ENCODE data around the gene SLC36A2. TPM values are rescaled to one million over a fixed set of nuclear protein-coding genes. Genes with fewer than 3 reads are reported as not detected.

The SLC36A2 gene
- 0.16 TPM for total RNA-seq
- long read RNA-seq = 0 reads

DNA sequence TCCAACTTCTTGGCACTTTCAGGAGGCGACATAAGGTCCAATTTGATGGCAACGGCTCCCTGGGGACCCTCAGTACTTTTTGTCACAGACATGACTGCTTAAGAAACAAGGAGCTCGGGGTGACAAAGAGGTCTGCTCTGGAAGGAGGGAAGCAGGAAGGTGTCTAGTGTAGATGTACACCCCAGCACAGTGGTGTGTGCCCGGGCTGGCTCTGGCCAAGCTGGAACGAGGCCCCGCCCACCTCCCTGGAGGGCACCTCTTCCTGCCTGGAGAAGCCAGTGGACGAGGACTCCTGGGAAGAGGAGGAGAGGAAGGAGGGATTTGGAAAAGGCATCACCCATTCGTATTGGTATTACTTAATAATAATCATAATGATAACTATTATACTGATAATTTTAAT, at the start of gene SLC36A2:
Gene SLC36A2, minus strand, starts transcription at position 191 of the 400 bp plus-strand sequence. Its CDS starts 99 bp downstream, at position 92.
- DNase-seq = no peak
- Histone ChIP-seq H3K27ac (replicated peaks) (no peak within 1 kb of the TSS), H3K27me3 (ENCODE audit: low read depth) (peaks cover 20% of the 10 kb centered on the region), H3K9me3 (replicated peaks) (no peaks in the 10 kb centered on the region), H3K4me3 (no peak within 1 kb of the TSS), H3K4me1 (peaks cover 22% of the 10 kb centered on the region), H3K36me3 (no peaks in the 10 kb centered on the region)
- TF ChIP-seq, protein P1, sequence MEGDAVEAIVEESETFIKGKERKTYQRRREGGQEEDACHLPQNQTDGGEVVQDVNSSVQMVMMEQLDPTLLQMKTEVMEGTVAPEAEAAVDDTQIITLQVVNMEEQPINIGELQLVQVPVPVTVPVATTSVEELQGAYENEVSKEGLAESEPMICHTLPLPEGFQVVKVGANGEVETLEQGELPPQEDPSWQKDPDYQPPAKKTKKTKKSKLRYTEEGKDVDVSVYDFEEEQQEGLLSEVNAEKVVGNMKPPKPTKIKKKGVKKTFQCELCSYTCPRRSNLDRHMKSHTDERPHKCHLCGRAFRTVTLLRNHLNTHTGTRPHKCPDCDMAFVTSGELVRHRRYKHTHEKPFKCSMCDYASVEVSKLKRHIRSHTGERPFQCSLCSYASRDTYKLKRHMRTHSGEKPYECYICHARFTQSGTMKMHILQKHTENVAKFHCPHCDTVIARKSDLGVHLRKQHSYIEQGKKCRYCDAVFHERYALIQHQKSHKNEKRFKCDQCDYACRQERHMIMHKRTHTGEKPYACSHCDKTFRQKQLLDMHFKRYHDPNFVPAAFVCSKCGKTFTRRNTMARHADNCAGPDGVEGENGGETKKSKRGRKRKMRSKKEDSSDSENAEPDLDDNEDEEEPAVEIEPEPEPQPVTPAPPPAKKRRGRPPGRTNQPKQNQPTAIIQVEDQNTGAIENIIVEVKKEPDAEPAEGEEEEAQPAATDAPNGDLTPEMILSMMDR (IDR thresholded peaks at IDR 0.05; ENCODE audit: borderline replicate concordance) = no peak
- intact Hi-C loops (cut with micrococcal nuclease) = no loop called here

DNA sequence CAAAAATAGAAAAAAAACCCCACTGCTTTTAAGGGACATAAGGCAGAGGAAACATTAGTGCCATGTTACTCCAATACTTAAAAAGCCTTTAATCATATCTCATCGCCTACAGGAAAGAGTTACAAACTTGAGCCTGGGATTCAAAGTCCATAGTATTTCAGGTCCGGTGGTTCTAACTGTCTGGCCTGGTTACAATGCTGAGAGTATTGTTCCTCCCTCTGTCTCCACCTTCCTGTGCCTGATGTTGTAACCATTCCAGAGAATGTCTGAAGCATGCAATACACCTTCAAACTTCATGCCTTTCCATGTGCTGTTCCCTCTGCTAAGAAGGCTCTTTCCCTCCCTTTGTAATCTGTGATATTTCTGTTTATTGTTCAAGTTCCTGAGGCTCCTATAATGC, 41.6 kb upstream of the SLC36A2 start:
- TF ChIP-seq, protein P1 (IDR thresholded peaks at IDR 0.05; ENCODE audit: borderline replicate concordance) = no peak
- intact Hi-C loops (cut with micrococcal nuclease) = no loop called here

DNA sequence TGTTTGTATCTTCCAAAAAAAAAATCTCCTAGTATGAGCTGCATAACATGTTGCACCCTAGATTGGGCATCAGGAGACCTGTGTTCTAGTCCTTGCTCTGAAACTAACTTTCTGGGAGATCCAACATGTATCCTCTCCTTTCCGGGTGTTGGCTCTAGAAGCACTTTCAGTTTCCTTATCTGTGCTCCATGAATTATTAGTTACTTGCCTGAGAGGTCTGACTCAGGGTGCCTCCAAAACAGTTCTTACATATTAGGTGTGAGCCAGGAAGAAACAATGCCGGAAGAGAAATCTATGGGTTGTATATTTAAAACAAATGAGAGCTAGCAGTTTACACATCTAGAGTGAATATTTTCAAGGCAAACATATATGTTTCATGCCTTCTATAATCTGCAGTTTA, 36.7 kb upstream of the SLC36A2 start:
- Histone ChIP-seq H3K27me3 (ENCODE audit: low read depth) (peaks cover 22% of the 10 kb centered on the region), H3K36me3 (no peaks in the 10 kb centered on the region), H3K4me3 (no peak overlapping the region), H3K4me1 (peaks cover 6% of the 10 kb centered on the region), H3K9me3 (replicated peaks) (no peaks in the 10 kb centered on the region), H3K27ac (replicated peaks) (no peak overlapping the region)
- no peak for DNase-seq
- TF ChIP-seq, protein P1 (IDR thresholded peaks at IDR 0.05; ENCODE audit: borderline replicate concordance) = no peak
- intact Hi-C loops (cut with micrococcal nuclease) = no loop called here

More for the DNA sequence above, 41.6 kb upstream of the SLC36A2 start:
- no peak for DNase-seq
- no peak overlapping the region for H3K27ac ChIP-seq (replicated peaks)
- H3K4me1 ChIP-seq = peaks cover 6% of the 10 kb centered on the region
- H3K4me3 ChIP-seq = no peak overlapping the region
- H3K9me3 ChIP-seq (replicated peaks) = peaks cover 7% of the 10 kb centered on the region
- no peaks in the 10 kb centered on the region for H3K36me3 ChIP-seq
- H3K27me3 ChIP-seq (ENCODE audit: low read depth) = peaks cover 22% of the 10 kb centered on the region

DNA sequence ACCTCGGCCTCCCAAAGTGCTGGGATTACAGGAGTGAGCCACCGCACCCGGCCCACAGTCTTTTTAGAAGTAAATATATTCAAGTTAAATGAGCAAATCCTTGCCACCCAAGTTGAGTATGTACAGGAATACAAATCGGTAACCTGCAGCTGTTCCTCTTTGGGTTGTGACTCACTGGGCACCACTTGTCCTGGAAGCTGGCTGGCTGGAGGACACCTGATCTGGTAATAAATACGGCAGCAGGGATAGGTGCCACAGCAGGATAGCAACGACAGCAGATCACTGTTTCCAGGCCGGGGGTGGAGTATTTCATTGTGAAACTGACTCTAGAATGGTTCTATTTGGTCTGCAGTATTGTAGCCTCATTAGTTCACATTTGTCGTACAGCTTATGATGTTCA, 35.7 kb upstream of the SLC36A2 start:
- Histone ChIP-seq H3K4me1 (peaks cover 6% of the 10 kb centered on the region), H3K27me3 (ENCODE audit: low read depth) (peaks cover 12% of the 10 kb centered on the region), H3K27ac (replicated peaks) (no peak overlapping the region), H3K36me3 (no peaks in the 10 kb centered on the region), H3K4me3 (no peak overlapping the region), H3K9me3 (replicated peaks) (no peaks in the 10 kb centered on the region)
- no peak for DNase-seq
- TF ChIP-seq, protein P1 (IDR thresholded peaks at IDR 0.05; ENCODE audit: borderline replicate concordance) = no peak
- intact Hi-C loops (cut with micrococcal nuclease) = no loop called here

DNA sequence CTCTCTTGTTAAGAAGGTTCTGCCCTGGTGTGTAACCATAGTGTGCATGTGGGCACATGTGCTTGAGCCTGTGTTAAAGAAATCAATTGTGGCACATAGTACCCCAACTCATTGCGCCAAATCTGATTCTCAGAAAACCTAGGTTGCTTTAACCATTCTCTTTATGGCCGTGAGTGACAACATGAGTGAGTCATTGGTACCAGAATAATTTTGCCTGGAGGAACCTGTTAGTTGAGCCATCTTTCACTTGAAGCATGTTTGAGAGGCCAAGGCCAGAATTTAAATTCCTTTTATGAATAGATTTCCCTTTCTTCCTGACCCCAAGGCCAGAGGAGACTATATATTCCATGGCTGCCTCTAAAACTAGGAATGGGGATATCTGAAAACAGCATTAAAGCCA, 35.2 kb upstream of the SLC36A2 start:
- intact Hi-C loops (cut with micrococcal nuclease) = no loop called here
- Histone ChIP-seq H3K27me3 (ENCODE audit: low read depth) (peaks cover 8% of the 10 kb centered on the region), H3K27ac (replicated peaks) (no peak overlapping the region), H3K4me3 (no peak overlapping the region), H3K9me3 (replicated peaks) (no peaks in the 10 kb centered on the region), H3K4me1 (peaks cover 6% of the 10 kb centered on the region), H3K36me3 (no peaks in the 10 kb centered on the region)
- no peak for DNase-seq
- TF ChIP-seq, protein P1 (IDR thresholded peaks at IDR 0.05; ENCODE audit: borderline replicate concordance) = no peak

Data from left ventricle myocardium inferior (tissue), 1 donor.